ENCODE results near the gene RNPEPL1. TPM values are rescaled to one million over a fixed set of nuclear protein-coding genes. Genes with fewer than 3 reads are reported as not detected.

RNPEPL1 gene
- total and polyA plus RNA-seq, 10 of the 15 experiments (the other 5 are each of a cell fraction or from before 2014, with no cell fraction given) = 0.24 to 49.5 (median 6.8) TPM

DNA sequence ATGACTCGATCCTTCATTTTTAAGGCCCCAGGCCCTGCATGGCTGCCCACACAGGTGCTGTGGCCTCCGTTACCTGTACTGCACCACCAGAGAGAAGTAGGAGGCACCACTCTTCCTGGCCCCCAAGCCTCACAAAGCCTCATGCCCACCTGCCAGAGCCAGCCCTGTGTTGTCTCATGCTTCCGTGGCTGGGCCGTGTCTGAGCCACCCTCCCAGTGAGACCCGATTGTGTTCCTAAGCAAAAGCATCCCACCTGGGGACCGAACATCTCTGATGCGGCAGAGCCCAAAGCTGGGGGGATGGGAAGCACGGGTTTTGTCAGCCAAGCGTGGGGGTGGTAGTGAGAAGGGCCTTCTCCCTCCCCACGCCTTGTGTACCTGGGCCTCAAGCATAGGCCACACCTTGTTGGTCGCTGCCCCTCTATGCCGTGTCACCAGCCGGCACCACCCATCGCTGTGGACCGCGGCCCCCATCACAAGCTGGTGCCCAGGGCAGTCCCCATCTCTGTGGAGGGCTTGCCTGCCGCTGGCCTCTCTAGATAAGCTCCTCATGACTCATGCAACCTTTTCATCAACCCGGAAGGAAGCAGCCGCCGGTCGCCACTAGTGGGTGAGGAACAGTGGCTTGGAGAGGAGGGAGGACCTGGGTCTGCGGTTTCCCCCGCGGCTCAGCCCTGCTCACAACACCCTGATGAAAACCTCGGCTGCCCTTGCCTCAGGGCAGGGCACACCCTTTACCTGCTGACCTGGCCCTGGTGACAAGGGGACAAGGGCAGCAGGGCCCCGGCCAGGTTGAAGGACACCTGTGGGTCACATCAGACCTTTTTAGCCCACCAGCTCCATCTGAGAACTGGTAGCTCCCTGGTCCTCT lies 2.7 kb upstream of the RNPEPL1 start (continued):
- TF ChIP-seq, protein P1, sequence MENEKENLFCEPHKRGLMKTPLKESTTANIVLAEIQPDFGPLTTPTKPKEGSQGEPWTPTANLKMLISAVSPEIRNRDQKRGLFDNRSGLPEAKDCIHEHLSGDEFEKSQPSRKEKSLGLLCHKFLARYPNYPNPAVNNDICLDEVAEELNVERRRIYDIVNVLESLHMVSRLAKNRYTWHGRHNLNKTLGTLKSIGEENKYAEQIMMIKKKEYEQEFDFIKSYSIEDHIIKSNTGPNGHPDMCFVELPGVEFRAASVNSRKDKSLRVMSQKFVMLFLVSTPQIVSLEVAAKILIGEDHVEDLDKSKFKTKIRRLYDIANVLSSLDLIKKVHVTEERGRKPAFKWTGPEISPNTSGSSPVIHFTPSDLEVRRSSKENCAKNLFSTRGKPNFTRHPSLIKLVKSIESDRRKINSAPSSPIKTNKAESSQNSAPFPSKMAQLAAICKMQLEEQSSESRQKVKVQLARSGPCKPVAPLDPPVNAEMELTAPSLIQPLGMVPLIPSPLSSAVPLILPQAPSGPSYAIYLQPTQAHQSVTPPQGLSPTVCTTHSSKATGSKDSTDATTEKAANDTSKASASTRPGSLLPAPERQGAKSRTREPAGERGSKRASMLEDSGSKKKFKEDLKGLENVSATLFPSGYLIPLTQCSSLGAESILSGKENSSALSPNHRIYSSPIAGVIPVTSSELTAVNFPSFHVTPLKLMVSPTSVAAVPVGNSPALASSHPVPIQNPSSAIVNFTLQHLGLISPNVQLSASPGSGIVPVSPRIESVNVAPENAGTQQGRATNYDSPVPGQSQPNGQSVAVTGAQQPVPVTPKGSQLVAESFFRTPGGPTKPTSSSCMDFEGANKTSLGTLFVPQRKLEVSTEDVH (IDR thresholded peaks at IDR 0.05; ENCODE audit: low read depth, partially characterized antibody) = no peak
- TF ChIP-seq ETV6 (conservative IDR thresholded peaks at IDR 0.05 in 1 of 2, IDR thresholded peaks at IDR 0.05 in 1 of 2; ENCODE audit: borderline replicate concordance in 1 of 2, low read depth in 1 of 2) (peak in 1 of 2 experiments; percentile 74; a peak in 2 of 4 replicates), RCOR1 (conservative IDR thresholded peaks at IDR 0.05; ENCODE audit: low read depth, low read length) (no peak), POU2F2 (IDR thresholded peaks at IDR 0.05; ENCODE audit: borderline replicate concordance, low read depth, low read length) (no peak; the same call in 2 of the 3 replicates), PAX5 (IDR thresholded peaks at IDR 0.05; ENCODE audit: borderline replicate concordance, low read depth, low read length) (no peak; the same call in 1 of the 2 replicates), ATF7 (IDR thresholded peaks at IDR 0.05; ENCODE audit: low read depth) (peak; percentile 67), JUNB (IDR thresholded peaks at IDR 0.05) (no peak), NFYA (IDR thresholded peaks at IDR 0.05; ENCODE audit: borderline replicate concordance, low read depth, low read length) (no peak), IRF4 (IDR thresholded peaks at IDR 0.05; ENCODE audit: low read depth, low read length) (no peak), IKZF2 (IDR thresholded peaks at IDR 0.05) (peak; percentile 48 to 60; a peak in 3 of 4 replicates), CEBPB (IDR thresholded peaks at IDR 0.05; ENCODE audit: borderline replicate concordance in 1 of 2, low read depth in 2 of 2, low read length in 2 of 2) (0 out of 4 replicates have a peak, but pooled peaks of 1 of the 2 experiments have one; percentile 4)
- TF ChIP-seq, protein P2, sequence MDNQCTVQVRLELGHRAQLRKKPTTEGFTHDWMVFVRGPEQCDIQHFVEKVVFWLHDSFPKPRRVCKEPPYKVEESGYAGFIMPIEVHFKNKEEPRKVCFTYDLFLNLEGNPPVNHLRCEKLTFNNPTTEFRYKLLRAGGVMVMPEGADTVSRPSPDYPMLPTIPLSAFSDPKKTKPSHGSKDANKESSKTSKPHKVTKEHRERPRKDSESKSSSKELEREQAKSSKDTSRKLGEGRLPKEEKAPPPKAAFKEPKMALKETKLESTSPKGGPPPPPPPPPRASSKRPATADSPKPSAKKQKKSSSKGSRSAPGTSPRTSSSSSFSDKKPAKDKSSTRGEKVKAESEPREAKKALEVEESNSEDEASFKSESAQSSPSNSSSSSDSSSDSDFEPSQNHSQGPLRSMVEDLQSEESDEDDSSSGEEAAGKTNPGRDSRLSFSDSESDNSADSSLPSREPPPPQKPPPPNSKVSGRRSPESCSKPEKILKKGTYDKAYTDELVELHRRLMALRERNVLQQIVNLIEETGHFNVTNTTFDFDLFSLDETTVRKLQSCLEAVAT (IDR thresholded peaks at IDR 0.05) = peak; percentile 83
- TF ChIP-seq, protein P3, sequence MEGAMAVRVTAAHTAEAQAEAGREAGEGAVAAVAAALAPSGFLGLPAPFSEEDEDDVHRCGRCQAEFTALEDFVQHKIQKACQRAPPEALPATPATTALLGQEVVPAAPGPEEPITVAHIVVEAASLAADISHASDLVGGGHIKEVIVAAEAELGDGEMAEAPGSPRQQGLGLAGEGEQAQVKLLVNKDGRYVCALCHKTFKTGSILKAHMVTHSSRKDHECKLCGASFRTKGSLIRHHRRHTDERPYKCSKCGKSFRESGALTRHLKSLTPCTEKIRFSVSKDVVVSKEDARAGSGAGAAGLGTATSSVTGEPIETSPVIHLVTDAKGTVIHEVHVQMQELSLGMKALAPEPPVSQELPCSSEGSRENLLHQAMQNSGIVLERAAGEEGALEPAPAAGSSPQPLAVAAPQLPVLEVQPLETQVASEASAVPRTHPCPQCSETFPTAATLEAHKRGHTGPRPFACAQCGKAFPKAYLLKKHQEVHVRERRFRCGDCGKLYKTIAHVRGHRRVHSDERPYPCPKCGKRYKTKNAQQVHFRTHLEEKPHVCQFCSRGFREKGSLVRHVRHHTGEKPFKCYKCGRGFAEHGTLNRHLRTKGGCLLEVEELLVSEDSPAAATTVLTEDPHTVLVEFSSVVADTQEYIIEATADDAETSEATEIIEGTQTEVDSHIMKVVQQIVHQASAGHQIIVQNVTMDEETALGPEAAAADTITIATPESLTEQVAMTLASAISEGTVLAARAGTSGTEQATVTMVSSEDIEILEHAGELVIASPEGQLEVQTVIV (IDR thresholded peaks at IDR 0.05; ENCODE audit: borderline replicate concordance, partially characterized antibody) = peak; percentile 18
- TF ChIP-seq, protein P4, sequence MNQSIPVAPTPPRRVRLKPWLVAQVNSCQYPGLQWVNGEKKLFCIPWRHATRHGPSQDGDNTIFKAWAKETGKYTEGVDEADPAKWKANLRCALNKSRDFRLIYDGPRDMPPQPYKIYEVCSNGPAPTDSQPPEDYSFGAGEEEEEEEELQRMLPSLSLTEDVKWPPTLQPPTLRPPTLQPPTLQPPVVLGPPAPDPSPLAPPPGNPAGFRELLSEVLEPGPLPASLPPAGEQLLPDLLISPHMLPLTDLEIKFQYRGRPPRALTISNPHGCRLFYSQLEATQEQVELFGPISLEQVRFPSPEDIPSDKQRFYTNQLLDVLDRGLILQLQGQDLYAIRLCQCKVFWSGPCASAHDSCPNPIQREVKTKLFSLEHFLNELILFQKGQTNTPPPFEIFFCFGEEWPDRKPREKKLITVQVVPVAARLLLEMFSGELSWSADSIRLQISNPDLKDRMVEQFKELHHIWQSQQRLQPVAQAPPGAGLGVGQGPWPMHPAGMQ (IDR thresholded peaks at IDR 0.05; ENCODE audit: borderline replicate concordance) = no peak
- TF ChIP-seq, protein P5, sequence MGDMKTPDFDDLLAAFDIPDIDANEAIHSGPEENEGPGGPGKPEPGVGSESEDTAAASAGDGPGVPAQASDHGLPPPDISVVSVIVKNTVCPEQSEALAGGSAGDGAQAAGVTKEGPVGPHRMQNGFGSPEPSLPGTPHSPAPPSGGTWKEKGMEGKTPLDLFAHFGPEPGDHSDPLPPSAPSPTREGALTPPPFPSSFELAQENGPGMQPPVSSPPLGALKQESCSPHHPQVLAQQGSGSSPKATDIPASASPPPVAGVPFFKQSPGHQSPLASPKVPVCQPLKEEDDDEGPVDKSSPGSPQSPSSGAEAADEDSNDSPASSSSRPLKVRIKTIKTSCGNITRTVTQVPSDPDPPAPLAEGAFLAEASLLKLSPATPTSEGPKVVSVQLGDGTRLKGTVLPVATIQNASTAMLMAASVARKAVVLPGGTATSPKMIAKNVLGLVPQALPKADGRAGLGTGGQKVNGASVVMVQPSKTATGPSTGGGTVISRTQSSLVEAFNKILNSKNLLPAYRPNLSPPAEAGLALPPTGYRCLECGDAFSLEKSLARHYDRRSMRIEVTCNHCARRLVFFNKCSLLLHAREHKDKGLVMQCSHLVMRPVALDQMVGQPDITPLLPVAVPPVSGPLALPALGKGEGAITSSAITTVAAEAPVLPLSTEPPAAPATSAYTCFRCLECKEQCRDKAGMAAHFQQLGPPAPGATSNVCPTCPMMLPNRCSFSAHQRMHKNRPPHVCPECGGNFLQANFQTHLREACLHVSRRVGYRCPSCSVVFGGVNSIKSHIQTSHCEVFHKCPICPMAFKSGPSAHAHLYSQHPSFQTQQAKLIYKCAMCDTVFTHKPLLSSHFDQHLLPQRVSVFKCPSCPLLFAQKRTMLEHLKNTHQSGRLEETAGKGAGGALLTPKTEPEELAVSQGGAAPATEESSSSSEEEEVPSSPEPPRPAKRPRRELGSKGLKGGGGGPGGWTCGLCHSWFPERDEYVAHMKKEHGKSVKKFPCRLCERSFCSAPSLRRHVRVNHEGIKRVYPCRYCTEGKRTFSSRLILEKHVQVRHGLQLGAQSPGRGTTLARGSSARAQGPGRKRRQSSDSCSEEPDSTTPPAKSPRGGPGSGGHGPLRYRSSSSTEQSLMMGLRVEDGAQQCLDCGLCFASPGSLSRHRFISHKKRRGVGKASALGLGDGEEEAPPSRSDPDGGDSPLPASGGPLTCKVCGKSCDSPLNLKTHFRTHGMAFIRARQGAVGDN (IDR thresholded peaks at IDR 0.05) = peak; percentile 68

Measured in GM12878 (cell line).